T follicular helper cell (primary cell): ENCODE measurements around the gene TNFRSF25.
"Not testable (repeated sequence)": the region's sequence is repeated elsewhere in the genome, so short reads cannot be mapped to it uniquely, and the experiment has no call there.

ENCODE experiments used
- DNase-seq: peaks from one replicate; pipeline ENCODE4 v3.0.0-alpha.2; 2020; ENCODE audit warnings: low read depth

The TNFRSF25 gene

DNA sequence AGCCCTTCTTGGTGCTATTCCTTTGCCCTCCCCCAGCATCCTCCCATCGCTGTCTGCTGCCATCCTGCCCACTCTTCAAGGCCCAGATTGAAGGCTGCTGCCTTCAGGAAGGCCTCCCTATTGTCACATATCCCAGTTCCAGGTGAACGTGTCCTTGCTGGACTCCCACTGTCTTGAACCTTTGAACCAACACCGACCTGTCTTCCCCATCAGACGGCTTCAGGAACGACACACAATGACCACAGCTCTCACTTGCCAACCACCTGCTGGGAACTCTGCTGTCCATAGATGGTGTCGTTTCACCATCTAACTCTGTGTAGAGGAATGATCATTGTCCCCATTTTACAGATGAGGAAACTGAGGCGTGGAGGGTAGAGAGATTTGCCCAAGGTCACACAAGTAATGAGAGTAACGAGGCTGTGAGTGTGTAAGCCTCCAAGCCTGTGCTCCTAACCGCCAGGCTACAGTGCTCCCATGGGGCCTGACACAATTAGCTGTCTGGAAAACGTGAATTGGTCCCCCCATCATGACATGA lies 35.4 kb upstream of the TNFRSF25 start:
- no peak for DNase-seq

DNA sequence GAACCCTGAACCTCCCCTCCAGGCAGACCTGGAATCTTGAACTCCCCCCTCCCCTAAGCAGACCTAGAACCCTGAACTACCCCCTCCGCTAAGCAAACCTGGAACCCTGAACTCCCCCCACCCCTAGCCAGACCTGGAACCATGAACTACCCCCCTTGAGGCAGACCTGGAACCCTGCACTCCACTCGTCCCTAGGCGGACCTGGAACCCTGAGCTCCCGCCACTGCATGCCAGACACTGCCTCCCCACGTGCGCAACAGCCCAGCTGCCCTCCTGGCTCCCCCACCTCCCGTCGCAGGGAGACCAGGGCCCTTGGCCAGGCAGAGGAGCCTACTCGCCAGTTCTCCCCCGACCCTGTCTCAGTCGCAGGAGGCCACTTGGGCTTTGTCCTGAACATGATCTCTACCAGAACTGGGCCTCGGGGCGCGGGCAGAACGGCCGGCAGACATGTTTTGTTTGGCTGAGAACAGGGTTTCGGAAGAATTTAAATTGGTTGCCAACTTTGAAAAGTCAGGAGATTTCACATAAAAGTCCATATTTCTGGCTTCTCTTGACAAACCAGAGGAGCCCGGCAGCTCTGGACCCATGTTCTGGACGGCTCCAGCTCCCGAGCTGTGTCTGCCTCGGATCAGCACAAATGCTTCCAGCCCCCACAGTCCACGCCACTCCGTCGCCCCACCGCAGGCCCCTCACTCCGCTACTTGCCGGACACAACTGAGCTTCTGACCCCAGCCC lies 34.7 kb upstream of the TNFRSF25 start:
- no peak for DNase-seq

- DNase-seq, result no peak
Observed at GRCh38 chr1:6499296-6499695, 33.3 kb upstream of the TNFRSF25 start.

DNA sequence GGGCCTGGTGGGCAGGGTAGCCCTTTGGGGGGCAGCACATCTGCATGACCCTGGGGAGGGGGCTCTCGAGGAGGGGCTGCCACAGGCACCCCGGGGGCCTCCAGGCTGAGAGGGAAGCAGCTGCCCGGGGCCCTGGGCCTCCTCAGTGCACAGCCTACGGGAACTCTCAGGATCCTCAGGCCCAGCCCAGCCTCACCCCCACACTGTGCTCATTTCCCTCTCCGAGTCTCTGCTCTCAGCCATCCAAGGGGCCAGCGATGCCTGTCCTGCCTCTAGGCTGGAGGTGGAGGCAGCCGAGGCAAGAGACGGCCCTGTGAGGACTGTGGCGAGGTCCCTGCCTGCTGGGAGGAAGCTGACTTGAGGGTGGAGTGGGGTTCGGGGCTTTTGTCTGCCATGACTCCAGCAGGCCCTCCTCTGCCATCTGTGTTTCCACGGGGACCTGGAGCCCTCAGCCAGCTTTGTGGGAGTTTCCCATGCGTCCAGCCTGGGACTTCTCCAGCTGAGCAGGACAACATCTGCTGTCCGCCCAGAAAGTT lies 32.7 kb upstream of the TNFRSF25 start:
- no peak for DNase-seq

DNA sequence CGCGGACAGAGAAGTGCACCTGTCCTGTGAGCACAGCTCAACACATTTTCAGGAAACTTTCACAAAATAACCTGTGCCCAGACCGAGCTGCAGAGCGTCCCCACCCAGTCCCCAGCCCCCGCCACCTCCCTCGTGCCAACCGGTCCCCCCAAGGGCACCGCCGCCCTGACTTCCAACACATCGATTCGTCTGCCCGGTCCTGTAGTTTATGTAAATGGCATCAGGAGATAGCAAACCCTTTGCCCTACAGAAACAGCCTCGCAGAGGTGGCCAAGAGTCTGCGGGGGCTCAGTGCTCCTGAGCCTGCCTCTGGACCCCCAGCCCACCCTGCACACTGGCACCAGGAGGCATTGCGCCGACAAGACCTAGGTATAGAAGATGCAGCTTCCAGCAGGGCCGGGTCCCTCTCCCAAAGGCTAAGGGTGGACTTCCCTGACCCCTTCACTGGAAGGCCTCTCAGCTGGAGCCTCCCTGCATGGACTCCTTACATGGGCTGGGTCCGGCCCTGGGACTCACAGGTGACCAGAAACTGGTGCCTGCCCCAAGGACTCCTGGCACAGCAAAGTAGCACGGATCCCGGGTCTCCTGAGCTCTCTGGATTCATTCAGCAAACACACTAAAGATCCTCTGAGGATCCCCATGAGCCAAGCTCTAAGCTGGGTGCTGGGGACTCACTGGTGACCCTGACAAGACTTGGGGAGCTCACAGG lies 32.0 kb upstream of the TNFRSF25 start:
- no peak for DNase-seq

DNA sequence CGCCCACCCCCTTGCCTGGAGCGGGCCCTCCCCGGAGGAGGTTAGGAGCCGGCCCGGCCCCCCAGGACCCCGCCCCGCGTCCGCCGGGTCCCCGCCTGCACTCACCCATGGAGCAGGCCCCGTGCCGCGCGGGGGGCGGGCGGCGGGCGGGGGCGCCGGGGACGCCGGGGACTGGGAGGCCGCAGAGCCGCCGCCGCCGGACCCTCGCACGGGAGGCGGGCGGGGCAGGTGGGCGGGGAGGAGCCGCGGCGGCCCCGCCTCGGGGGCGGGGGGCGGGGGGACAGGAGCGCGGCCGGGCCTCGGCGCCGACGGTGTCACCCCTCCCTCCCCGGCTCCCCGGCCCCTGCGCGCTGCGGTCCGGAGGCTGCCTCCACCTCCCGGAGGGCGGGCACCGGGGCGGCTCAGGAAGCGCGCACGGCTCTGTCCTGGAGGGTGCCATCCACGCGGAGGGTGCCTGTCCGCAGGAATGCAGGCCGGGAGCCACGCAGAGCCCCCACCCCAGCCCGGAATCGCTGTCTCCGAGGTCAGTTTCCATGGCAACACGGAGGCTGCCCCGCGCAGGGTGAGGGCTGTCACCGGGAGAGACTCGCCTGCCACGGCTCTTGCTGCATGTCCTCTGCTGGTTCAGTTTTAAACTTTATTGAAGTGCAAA lies 31.4 kb upstream of the TNFRSF25 start:
- peak; percentile 33 for DNase-seq

GRCh38 chr1:6496890-6497214 lies 30.9 kb upstream of the TNFRSF25 start:
- DNase-seq, result no peak

GRCh38 chr1:6496365-6496721 lies 30.4 kb upstream of the TNFRSF25 start:
- no peak for DNase-seq

- no peak for DNase-seq
Observed at GRCh38 chr1:6495540-6496364, 29.8 kb upstream of the TNFRSF25 start.

- DNase-seq, result no peak
Observed at GRCh38 chr1:6495041-6495441, 29.1 kb upstream of the TNFRSF25 start.

GRCh38 chr1:6494627-6495026 lies 28.7 kb upstream of the TNFRSF25 start:
- DNase-seq, result no peak

DNA sequence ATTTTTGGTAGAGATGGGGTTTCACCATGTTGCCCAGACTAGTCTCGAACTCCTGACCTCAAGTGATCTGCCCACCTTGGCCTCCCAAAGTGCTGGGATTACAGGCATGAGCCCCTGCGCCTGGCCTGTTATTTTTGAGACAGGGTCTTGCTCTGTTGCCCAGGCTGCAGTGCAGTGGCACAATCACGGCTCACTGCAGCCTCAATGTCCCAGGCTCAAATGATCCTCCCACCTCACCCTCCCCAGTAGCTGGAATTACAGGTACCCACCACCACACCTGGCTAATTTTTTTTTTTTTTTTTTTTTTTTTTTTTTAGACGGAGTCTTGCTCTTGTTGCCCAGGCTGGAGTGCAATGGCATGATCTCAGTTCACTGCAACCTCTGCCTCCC lies 27.9 kb upstream of the TNFRSF25 start:
- not testable (repeated sequence) for DNase-seq

DNA sequence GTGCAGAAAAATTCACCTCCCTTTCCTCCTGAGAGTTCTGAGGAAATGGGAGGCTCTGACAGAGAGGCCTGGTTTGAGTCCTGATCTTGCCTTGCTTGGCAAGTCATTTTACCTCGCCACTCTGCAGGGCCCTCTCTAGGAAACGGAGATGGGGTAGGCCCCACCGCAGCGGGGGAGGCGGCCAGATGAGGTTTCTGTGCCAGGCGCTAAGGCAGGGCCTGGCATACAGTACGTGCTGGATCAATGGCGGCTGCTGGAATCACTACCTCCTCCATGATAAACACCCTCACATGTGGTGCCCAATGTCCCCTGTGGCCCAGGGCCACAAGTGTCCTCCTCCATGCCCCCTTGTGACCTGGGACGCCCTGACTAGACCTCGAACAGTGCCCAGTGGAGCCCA lies 26.0 kb upstream of the TNFRSF25 start:
- DNase-seq, result no peak

DNA sequence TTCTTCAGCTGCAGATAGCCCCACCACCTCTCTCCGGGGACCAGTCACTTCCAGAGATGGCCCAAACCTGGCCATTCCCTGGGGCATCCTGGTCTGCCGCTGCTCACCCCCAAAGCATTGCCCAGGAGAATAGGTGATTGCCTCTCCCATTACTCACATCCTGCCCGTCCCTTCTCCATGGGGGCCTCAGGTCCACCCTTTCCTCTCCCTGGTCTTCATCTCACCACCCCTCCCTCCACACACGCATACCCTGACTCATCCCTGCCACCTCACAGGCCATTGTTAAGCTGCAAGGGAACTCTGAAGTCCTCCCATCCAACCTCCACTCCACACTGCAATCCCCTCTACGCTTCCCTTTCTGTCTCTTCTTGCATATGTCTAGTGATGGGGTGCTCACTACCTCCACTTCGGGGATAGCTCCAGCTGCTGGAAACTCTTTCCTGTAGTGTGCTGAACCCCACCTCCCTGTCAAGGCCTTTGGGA lies 25.5 kb upstream of the TNFRSF25 start, which contains the start of gene PLEKHG5:
Gene PLEKHG5 (minus strand): TSS at position 188 of the 483 bp plus-strand sequence. CDS start 14,096 bp downstream, outside the sequence.
- DNase-seq, result no peak

DNA sequence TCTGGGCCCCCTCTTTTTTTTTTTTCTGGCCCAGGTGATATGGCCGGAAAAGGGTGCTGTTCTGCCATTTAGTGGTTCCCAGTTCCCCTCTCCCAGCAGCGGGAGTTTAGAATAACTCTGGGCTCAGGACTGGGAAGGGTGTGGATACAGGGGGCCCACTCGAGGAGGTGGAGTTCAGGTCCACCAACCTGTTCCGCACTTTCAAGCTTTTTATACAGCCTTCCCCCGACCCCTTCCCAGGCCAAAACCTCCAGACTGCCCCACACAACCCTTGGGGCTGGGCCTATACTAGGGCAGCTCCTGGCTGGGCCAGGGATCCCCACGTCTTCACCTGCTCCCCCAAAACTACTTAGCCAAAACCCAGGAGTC lies 25.1 kb upstream of the TNFRSF25 start:
- DNase-seq, result no peak

GRCh38 chr1:6490181-6491080 lies 24.5 kb upstream of the TNFRSF25 start:
- DNase-seq, result no peak

- peak; percentile 59 for DNase-seq
Observed at GRCh38 chr1:6489799-6490180, 23.8 kb upstream of the TNFRSF25 start.

DNA sequence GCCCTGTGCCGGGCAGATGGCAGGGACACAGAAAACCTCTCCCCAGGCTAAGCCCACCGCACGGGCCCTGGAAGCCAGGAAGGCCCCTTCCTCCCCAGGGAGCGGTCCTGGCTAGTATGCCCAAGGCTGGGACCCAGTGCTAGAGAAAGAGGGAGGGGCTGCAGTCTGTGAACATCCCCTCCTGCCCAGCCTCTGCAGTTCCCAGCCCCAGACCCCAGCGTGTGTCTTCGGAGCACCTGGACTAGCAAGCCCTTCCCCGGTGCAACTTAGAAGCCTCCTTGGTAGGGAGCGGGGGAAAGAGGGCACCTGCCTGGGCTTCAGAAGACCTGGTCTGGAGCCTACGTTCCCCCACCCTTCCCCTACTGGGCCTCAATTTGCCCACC lies 23.4 kb upstream of the TNFRSF25 start:
- no peak for DNase-seq

DNA sequence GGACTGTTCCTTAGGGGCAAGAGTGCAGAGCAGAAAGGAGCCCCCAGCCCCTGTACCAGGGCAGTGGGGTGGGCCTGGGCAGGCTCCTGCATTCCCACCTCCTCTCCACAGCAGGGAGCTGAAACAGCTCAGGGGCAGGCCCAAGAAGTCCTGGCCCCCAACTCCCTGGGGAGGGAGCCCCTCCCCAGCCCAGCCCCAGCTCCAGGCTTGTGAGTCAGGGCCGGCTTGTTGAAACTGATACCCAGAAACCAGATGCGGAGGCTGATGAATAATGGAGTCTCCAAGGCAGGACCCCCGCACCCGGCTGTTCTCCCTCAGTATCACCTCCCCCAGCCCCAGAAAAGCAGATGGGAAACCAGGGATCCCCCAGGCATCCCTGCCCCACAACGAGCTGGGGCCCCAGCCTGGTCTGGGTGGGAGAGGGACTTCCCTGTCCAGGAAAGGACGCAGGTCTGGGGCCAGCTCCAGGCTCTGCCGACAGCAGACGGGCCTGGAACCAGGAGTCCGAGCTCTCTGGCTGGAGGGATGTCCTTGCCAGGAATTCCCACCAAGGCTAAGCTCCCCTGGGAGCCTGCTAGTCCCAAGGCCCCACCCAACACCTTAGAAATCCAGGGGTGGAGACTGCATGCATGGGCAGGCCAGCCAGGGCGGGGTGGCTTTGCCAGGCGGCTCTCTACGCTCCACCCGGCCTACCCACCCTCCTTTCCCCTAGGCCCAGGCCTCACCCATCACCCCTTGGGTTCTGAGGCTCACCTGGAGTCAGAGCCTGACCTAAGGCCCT lies 22.8 kb upstream of the TNFRSF25 start:
- DNase-seq, result no peak
